HG03066 (cell line): ENCODE data around the gene NFIB.

Experiments used
- ATAC-seq: cut with Tn5 transposase; IDR thresholded peaks from one replicate; pipeline ENCODE4 v1.9.1; 2021; ENCODE audit warnings: low read depth; ENCODE audit not compliant: unreplicated experiment

Gene NFIB

DNA sequence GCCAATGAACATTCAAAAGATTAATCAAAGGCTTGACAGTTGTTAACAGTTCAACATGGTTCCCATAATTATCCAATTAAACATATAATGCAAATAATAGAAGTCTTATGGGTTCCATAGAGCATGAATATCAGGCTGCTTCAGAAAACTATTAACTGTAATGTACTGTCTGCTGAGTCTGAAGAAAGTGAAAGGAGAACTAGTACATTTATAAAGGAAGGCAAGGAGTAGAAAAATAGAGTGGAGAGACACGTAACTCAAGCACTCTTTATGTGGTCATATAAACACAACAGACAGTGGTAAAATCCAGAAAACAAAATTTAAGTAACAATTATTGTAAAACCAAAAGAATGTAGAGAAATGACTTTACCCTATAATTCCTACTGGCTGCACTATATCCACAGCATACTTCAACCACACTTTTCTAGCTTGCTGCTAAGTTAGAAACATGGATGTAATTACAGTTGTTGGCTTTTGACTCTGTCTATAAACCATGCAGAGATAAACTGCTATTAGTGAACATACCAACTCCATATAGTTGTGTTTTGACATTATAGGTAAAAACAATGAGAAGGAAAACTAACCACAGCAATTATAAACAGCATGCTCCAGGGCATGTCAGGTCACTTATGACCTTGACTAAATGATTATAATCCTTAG, 32.7 kb downstream of the NFIB start:
- no peak for ATAC-seq

DNA sequence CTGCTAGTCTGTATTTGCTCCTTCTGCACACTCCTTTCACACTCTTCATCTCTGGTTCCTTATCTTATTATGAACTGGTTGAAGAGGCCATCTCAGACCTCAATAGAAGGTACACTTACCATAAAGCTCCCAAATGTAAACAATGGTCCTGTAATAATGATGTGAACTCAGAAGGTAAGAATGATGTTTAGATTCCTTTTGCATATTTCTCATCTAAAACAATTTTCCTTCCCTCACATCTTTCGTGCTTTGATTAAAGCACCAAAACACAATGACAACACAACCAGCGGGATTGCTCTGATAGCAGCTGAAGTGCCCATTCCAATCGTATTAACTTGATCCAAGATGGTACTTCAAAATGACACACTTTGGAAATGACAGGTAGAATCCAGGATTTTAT, 34.3 kb downstream of the NFIB start:
- no peak for ATAC-seq

DNA sequence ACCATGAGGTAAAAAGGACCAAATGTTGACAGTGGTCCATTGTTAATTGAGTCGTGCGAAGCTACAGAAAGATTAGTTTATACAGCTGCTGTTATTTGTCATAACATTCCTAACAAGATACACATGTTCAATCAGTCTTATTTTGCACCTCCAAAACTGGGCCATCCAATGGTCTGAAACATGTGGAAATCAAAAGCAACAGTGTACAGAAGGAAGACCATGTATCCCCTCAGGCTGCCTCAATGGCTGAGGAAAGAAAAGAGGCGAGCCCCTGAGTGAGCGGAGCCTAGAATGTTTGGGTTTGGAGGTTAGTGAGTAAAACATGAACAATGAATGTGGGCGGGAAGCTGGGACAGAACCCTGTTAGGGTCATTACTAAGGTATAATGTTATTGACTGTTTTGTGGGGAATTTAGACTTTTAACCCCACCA, 35.6 kb downstream of the NFIB start:
- no peak for ATAC-seq

DNA sequence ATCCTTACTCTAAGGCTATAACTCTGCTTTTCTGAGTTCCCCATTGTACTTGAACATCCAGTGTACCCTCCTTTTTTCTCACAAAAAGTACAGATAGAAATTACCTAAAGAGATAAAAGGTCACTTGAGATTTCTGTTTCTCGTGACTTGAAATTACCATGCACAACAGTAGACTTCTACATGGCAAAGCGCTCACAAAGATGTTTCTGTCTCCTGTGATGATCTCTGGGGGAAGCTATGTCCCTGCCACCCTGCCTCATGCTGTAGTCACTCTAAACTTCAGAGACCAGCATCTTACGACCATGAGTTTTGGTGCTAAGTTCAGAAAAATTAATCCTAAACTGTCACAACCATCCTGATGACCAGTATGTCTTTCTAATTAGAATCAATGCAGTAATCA, 36.2 kb downstream of the NFIB start:
- ATAC-seq = no peak

DNA sequence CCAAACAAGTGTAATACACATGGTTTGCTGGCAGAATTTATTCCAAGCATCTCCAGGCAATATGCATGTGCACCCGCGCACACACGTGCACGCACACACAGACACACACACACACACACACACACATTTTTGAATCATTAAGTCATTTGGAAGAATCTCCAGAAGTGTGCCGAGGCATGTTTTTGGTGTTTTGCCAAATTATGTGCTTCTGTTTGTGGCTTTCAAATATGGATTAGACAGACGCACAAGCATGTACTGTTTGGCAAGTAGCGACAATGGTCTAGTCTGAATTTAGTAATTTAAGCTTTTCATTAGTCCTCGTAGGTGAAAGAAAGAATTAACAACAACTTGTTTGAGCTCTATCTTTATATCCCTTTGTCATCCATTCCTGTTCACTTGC, 36.7 kb downstream of the NFIB start:
- ATAC-seq = no peak

DNA sequence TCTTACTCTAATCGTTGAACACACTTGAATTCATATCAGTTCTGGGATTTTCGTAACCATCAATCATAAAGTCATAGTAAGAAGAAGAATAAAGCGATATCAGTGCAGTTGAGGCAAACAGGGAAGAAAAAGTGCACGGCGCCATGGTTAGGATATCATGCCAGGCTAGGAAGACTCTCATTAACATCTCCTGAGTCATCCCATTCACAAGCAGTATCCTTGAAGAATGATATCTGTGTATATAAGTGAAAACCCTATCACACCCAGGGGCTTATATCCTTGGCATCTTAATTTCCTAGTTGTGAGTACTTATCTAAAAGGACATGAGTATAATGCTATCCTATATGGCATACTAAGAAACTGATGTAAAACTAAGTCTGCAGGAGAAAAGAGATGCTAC, 38.6 kb downstream of the NFIB start:
- no peak for ATAC-seq

DNA sequence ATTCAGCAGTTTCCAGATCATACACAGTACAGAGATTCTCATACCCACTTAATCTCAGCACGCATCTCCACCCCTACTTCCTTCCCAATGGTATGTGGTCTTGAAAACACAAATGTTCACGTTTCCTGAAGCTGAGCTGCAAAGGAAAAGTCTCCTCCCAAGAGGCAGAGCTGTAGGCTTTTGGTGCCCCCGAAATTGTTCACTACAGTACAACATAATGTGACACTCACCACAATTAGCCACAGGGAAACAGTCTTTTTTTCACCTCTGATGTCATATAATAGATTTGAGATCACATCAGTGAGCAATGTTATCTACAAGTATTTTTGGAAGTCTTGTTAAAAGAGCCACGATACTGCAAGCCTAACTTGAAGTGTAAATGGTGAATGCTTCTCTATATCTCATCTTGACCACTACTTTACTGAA, 40.2 kb downstream of the NFIB start:
- no peak for ATAC-seq

DNA sequence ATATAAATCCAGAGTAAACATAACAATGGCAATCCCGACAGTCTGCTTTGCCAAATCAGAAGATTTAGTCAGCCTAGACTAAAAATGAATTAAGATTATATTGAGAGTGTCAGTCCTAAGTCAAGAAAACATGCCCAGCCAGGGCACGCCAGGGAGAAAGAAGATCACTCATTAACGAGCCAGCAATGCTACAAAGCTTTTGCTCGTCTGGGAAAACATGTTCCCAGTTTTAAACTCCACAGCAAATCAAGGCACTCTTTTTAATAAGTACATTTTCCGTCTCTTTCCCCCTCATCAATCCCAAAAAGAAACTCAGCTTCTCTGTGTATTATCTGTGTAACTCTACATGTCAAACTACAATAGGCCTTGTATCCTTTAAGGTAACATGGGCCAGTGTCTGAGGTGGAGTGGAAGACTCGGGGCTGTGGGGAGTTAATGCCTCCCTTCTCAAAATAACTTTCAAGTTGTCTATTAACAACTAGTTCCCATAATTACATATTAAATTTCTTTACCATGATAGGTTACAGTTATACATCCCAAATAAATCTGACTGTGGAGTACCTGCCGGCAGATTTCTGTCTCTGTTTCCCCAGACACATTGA, 40.9 kb downstream of the NFIB start:
- no peak for ATAC-seq

DNA sequence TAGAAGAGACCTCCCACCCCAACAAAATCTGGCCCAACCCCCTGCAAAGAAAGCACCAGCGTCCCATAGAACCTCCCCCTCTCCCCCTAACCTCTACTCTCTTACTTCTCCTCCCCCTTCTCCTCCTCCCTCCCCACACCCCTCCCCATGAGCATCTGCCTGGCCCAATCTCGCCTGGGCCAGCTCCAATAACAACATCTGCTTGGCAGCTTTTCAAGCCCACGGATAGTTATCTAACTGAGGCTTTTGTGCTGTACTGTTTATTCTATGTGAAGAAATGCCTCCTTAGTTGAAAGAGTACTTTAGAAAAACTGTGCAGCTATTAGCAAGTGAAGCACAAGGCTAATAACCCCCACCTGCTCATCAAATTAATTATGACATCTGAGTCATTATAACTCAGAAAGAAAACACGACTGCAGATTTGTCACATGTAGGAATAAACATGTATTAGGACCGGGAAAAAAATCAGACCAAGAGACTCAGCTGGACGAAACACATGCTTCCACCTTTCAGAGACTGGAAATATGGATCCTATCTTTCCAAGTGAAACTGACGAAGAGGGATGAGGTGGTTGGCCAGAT, 42.8 kb downstream of the NFIB start:
- ATAC-seq = no peak

DNA sequence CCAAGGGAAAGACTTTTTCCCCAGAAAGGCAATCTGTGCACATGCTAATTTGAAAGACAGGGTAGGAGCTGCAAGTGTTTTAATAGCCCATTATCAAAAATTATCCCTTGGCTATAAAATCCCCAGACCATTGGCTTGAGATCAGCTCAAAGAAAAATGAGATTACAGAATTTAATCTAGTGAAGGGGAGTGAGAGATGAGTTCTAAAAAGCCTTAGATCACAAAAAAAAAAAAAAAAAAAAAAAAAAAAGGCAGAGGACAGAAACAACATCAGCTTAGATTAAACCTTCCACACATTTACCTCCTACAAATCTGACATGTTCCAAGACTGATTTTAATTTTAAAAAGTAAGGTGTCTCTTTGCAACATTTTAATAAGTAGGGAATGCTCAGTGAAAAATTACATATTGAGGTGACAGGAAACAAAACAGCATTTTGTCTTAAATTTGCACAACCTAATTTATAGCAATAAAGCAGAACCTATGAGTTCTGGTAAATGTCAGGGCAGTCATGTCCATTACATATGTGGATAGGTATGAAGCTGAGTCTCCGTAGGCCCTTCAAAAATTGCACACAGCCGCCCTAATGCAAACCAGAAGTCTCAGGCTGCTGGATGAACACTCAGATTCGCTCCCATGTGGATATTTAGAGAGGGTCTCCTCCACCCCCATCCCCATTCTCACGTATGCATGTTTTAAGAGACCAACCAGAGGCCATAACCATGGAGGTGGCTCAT, 43.4 kb downstream of the NFIB start:
- ATAC-seq = no peak

DNA sequence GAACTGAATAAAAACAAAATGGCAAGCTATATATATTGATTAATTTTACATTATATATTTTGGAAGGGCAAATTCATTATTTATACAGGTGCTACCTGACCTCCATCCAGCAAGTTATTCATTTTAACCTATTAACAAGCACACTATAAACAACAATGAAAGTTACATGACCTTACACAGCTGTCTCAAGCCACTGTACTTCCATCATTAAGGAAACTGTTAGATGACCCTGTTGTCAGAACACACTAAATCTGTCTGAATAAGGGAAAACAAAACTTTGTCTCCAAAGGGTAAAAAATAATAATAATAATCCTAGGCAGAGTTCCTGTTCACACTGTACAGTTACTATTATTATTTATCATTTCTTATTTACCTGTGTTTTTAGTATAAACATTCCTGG, 44.0 kb downstream of the NFIB start:
- ATAC-seq = no peak

DNA sequence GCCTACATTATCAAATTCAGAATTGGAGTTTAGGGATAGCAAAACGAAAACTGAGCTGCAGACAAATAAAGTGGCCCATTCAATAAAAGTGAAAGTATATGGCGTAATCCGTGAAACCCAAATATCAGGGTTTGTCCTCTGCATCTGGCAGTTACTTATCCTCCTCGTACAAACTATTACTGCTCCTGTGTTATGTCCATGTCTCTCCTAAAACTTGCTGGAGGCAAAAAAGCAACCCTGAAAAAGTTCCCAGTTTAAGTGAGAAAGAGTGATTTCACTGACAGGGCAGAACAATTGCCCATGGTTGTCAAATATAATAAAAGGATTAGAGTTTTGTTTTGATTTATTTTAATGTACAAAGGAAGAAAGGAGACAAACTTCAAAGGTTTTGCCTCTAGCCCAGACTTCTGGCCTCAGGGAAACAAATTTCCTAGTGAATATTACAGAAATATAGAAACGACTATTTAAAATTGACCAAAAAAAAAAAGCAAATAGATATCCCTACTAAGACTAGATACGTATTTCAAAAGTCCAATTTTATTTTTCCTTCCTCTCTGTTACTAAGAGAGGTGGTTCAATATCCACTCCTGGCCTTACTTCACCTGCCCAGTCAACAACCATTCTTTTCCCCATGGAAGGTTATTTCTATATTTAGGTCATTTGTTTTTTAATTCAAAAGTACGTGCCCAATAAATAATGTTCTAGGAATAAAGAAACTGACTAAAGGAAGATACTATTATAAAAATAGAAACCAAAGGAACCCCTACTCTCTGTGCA, 50.0 kb downstream of the NFIB start:
- ATAC-seq = no peak

DNA sequence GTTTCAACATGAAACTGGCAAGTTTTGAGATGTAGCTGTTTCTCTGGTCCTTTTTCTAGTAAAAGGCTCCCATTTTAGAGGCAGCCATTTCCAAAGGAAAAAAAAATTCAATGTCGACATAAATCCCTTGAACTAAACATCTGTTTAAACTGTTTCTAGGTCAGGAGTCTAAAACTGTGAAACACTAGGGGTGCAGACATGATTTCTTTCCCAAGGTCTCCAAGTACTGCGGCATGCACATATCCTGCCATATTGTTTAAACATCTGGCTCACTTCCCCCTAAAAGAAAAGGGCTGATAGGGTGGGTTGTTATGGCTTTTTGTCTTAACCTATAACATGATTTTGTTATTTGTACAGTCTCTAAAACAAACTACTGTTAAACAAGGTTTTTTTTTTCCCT, 51.1 kb downstream of the NFIB start:
- ATAC-seq = no peak

DNA sequence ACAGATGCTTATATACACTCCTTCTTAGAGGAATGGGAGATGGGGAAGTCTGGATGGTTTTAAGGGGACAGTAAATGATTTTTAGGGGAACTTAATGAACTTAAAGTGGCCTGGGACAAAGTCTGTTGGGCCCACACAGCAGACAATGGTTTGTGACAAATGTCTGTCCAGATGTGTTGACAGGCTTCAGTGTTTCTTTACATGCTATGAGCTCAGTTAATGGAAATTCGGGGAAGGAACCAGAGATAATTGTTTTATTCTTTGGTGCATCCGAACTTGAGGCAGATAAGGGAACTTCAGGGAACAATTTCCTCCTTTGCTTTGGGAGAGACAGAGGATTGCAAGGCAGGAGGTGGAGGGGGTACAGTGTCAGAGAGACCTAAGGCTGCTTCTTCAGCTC, 52.3 kb downstream of the NFIB start:
- ATAC-seq = no peak

DNA sequence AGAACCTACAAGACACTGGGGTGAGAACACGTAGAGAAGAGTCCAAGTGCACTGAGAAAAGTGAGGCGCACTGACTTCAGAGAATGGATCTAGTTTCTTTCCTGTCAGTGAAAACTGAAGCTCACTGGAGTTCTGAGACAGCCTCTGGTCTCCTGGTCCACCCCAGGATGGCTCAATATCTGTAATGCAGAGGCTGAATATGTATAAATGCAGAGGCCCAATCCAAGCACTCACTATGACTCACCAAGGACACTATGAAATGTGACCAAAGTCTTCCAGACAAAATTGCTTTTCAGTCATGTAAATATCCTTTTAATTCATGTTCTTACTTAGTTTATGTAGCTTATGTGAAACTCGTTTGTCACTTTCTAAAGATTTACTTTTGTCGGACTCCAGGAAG, 53.8 kb downstream of the NFIB start:
- no peak for ATAC-seq

DNA sequence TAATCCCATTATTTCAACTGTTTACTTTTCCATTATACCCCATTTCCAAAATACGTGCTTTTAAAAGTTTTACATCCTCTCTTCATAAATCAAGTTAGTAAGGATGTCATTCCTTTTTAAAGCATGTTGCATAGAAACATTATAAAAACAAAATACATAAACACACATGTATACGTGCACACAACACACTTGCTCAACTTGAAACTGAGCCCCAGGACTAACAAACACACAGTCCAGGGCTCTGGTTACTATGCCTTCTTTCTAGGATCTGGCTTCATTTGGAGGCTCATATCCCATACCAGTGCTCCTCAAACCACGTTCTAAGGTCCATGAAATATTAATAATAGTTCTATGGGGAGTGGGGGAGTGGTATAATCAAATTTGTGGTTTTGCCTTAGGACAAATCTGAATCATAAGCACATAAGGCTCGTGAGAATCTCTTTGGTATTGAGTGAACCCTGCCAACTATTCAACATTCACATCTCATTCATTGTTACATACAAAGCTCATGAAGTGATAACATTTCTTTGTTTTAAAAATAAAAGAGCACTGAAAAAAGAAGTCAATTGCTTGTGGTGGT, 55.2 kb downstream of the NFIB start:
- no peak for ATAC-seq

DNA sequence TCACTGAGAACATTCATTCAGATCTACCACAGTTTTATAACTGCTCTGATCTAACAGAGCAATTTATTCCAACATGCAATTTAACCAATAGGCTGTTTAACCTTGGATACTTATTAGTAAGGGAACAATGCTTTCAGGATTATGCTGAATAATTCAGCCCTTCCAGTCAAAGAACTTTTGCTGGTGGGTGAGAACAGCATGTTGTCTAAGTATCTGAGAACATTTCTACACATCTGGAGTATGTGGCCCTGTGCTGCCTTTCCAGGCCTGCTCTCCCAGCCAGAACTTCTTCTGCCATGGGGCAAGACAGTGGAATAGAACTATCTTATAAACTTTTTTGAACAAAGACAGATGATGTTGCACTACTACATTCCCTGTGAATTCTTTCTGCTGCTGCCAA, 55.8 kb downstream of the NFIB start:
- ATAC-seq = no peak

DNA sequence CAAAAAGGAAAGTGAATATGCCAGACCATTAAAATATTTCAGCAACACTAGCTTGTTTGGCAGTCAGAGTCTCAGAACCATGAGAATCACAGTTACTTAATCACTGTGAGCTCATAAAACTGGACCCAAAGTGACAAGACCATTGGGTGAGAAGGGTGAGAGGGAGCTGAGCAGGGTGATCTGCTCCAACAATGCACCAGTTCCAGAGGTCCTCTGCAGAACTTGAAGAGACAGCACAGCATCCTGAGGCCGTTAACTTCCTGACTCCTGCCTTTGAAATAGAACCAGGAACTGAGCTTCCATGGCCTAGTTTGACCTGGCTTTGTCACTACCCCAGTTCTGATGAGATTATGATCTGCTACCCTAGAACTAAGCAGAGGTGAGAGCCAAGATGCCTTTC, 57.4 kb downstream of the NFIB start:
- no peak for ATAC-seq

DNA sequence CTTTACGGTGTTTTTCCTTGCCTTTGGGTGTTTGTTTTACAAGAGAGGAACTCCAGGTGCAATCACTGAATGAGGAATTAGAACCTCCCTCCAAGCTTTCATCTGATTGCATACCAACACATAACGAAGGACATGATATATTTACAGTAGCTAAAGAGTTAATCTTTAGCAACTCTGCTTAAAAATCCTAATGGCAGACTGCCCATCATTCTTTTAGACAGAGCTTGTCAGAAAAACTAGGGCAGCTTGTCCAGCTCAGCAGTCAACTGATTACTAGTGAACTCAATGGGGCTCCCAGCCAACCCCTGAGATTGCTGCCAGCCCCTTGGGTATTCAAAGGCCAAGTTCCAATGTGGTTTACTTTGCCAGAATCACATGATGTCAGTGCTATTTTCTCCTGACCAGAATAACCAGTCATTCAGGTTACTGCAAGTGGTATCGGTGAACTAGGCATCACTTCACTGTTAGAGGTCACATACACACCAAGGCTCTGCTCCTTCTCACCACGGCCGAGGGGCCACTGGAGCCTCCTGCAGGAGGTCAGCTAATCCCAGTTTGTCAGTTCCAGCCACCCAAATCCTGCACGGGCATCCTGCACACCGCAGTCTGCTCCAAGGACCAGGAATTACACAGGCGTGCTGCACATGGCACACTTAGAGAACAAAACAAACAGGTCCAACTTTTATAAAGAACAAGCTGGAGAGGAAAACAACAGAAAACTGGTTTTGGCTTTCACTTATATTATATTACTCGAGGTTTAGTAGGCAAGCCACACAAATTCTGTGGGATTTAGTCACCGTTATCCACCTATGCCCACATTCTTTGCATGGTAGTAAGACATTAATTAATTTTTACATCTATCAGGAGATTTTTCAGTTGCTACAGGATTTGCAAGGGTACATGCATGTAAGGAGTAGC, 62.5 kb downstream of the NFIB start:
- ATAC-seq = no peak

DNA sequence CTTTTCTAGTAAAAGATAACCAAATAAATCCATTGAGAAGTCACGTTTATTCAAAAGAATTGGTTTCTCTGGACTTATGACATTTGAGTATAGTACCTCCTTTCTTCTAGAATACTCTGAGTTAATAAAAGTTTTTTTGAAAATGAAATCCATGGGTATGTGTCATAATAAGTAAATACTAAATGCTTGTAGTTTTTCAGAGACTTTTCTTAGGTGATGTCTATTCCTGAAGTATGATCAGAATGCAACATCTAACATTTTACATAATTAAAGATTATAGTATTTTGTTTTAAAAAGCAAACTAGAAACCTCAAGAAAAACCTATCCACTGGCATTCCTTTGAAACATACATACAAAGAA, 63.2 kb downstream of the NFIB start:
- ATAC-seq = no peak
